CD4-positive, alpha-beta T cell treated with Interleukin-21 for 1 hour (primary cell): Measurements from ENCODE around the gene ZBTB25.

Source experiments
- DNase-seq: peaks from one replicate; pipeline ENCODE4 v3.0.0-alpha.2; 2020

ZBTB25 gene

GRCh38 chr14:64515053-64515452 is 11.4 kb upstream of the ZBTB25 start:
- no peak for DNase-seq

GRCh38 chr14:64513271-64513670 is 9.6 kb upstream of the ZBTB25 start:
- no peak for DNase-seq

DNA sequence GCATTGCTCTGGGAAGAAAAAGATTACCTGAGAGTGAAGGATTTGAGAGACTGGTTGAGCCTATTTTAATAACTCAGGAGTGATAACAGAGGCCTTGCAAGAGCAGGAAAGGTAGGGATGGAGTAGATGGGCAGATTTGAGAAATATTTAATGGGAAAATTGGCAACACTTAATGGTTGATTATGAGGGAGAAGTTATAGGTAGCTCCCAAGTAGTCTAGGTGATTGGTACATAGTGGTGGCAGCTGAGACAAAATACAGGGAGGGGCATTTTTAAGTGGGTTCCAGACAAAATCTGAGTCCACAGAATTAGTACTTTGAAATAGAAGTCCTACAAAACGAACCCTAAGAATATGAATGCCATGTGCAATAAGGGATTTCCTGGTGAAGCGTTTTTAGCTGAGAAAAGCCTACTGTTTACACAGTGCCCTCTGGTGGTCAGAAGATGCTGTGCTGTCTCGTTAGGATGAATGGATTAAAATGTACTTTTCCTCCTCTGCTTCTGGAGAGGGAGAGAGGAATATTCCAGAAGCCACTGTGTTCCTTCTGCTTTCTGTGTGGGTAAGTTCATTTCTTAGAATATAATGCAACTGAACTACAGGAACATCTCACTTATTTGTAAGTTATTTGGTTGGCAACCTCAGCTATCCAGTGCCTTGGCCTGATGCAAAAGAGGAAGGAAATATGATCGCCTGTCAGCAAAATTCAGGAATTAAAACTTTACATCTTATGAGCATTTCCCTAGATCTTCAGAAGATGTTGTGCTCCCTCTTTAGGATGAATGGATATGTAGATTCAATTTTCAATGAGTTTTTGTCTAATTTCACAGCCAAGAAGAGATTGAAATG is 7.4 kb upstream of the ZBTB25 start:
- DNase-seq, result peak; percentile 79

- DNase-seq, result no peak
These were observed 5.4 kb upstream of the ZBTB25 start for GRCh38 chr14:64509036-64509435.

DNA sequence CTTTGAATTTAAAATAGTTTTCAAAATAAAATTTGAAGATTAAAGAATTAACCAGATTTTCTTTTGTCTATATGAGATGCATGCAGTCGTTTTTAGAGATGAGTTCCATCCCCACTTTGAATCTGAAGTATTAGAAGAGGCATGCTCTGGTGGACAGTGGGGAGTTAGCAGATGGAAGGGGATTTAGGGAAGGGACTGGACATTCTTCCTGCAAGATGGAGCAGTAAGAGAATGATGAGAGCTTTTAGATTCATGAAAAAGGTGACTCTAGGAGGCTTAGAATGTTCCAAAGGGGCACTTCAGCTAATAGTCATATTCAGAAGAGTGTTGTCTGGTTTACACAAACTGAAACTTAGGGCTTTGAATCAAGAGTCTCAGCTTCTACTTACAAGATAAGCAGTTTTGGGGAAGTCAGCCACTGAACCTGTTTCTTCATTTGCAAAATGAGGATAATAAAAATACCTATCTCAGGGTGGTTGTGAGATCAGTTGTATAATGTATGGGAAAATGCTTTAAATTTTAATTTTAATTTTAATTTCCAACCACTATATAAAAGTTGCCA is 4.7 kb upstream of the ZBTB25 start:
- DNase-seq, result peak; percentile 25

- DNase-seq, result no peak
These were observed 3.9 kb upstream of the ZBTB25 start for GRCh38 chr14:64507376-64508156.

DNA sequence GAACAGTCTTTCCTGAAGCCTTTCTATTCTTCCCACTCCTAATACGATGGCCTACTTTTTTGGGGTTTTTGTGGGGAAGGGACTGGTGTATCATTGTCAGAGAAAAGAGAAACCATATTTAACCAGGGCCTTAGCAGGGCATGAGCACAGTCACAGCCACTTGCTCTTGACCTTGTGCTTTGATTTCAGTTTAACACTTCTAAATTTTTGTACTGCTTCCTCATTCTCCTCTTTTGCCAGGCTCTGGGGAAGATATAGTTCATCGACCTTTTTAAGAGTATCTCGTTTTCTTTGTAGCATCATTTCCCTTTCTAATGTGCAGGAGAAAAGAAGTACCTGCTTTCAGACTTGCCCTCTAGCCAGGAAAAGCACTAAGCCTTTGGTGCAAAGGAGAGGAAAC is 3.1 kb upstream of the ZBTB25 start:
- peak; percentile 32 for DNase-seq

DNA sequence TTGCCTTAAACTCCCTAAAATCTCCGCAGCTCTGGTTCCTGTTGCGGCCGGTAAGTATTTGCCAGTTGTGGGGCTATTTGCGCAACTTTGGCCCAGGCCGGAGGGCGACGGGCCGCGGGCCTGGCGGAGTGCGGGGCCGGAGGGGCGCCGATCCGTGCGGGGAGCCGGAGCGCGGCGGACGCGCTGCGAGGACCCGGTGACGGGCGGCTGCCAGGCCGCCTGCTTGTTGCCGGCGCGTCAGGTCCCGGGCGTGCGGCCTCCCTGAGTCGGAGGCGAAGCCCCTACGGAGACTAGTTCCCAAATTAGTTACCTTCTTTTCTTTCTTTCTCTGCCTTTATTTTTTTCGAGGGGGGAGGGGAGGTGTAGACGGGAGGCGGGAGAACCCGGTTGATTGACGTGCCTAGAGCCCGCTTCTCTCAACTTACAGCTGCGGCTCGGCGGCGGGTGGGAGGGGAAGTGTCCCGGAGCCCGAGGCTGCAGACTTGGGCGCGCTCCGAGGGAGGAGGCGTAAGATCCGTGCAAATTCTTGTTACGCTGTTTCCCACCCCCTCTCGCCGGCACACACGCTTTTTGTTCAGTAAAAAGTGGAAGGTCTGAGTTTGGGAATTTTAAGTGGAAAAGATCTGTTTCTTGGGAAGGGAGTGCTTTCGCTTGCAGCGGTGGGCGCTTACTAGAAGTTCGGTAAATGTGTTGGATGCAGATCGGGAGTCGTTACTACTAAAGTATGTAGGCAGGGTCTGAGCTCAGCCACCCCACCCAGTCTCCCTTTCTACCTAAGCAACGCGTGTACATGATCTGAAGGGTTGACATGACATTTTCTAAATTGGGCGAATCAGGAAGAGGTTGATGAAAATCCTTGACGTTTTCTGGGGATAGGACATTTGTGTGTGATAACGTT is 1.5 kb upstream of the ZBTB25 start:
- peak; percentile 89 for DNase-seq

- DNase-seq, result peak; percentile 88
These were observed 765 bp upstream of the ZBTB25 start, which contains the start of gene ZBTB1 for GRCh38 chr14:64504310-64504896. Gene ZBTB1, plus strand, starts transcription at chr14:64504770. Its CDS starts 16,735 bp downstream, at chr14:64521505.

- peak; percentile 59 for DNase-seq
These were observed 678 bp downstream of the ZBTB25 start for GRCh38 chr14:64502887-64503433.

DNA sequence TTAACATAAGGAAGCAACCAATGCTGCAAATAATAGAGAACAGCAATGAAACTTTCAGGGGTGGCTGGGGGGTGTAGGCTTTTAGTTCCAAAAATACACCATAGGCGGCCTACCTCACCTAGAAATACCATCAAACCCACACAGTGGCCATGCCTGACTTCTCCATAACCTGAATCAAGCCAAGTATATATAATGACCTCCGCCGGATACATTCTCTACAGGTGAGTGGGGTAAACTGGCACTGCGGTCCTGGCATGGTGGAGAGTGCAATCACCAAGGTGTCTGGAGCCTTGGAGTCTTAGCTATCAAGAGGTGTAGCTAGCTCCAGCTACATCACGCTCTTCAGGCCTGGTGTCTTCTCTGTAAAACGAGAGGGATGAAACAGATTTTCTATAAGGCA is 1.2 kb downstream of the ZBTB25 start:
- peak; percentile 46 for DNase-seq

- DNase-seq, result peak; percentile 52
These were observed 2.0 kb downstream of the ZBTB25 start for GRCh38 chr14:64501411-64502171.

DNA sequence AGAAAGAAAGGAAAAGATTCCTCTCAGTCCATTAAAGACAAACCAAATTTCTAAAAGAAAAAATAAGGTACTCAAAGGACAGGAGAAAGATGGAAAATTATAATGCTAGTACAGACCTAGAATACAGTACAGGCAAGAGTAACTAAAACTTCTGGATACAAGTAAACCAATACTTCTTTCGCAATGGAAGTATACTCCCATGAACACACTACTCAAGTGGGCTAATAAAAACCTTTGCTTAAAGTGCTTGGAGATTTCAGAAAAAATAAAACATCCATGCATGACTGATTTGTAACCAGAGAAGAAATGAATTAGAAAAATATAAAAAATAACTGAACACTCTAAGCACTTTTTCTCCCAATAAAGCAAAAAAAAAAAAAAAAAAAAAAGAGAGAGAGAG is 3.5 kb downstream of the ZBTB25 start:
- no peak for DNase-seq

DNA sequence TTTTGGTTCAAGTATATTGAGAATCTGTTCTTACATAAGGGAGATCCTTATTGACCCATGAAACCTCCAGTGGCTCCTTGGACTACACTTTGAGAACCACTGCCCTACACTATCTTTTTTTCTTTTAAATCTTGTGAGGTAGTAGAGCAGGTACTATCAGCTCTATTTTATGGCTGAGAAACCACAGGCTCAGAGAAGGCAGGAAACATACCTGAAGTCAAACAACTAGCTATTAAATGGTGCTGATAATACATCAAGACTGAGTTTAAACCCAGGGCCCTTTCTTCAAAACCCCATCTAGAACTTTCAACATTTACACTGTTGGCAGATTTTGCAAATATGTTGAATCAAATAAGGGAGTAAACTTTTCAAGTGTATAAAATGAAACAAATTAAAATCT is 6.9 kb downstream of the ZBTB25 start:
- peak; percentile 23 for DNase-seq

GRCh38 chr14:64495252-64495651 is 8.4 kb downstream of the ZBTB25 start:
- no peak for DNase-seq

- DNase-seq, result no peak
These were observed 10.2 kb downstream of the ZBTB25 start for GRCh38 chr14:64493455-64493854.

DNA sequence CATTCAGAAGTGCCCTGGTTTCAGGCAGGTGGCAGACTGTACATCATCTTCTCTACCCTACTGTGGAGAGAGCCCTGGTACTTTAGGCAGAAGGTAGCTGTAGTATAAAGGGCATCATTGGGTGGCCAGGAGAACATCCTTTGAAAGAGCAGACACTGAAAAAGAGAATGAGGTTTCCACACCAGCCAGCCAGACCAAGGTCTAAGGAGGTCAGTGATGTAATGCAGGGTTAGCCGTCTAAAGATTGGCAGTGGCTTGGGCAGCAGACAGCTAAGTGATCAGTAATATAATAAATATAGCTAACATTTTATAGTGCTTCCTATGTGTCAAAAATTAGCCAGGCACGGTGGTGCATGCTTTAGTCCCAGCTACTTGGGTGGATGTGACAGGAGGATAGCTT is 12.0 kb downstream of the ZBTB25 start:
- no peak for DNase-seq

DNA sequence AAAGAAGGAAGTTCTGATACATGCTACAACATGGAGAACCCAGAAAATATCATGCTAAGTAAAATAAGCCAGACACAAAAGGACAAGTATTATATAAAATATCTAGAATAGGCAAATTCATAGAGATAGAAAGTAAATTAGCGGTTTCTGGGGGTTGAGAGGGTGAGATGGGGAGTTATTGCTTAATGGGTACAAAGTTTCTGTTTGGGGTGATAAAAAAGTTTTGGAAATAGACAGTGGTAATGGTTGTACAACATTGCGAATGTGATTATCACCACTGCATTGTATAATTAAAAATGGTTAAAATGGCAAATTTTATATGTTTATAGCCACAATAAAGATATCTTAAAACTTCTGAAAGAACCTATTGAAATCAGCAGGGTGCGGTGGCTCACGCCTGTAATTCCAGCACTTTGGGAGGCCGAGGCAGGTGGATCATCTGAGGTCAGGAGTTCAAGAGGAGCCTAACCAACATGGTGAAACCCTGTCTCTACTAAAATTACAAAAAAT is 15.0 kb downstream of the ZBTB25 start:
- no peak for DNase-seq

GRCh38 chr14:64478634-64479250 is 24.9 kb downstream of the ZBTB25 start:
- DNase-seq, result peak; percentile 61

- DNase-seq, result no peak
These were observed 27.2 kb downstream of the ZBTB25 start for GRCh38 chr14:64476438-64476837.
